MM.1S (cell line): Measurements from ENCODE around the gene SAMHD1.
"Not testable (repeated sequence)": the region's sequence is repeated elsewhere in the genome, so short reads cannot be mapped to it uniquely, and the experiment has no call there.

ENCODE experiments used
- CTCF ChIP-seq: fragments of 300-600 bp; sonication (generic); IDR thresholded peaks from 2 replicates; pipeline ENCODE4 v1.5.1; 2016; ENCODE audit warnings: antibody characterized with exemption, low read length, mixed read lengths
- EZH2 ChIP-seq: fragments of 300-600 bp; sonication (generic); optimal IDR thresholded peaks from 2 replicates; pipeline ENCODE3; 2017; ENCODE audit warnings: low read depth, mild to moderate bottlenecking, antibody characterized with exemption, low read length, mixed read lengths

- not testable (repeated sequence) for TF ChIP-seq CTCF, EZH2
Measured at GRCh38 chr20:36962354-36962941, 10.9 kb upstream of the SAMHD1 start.
